HG02840 (cell line): ENCODE measurements around the gene SIN3B.
"Not testable (repeated sequence)": the region's sequence is repeated elsewhere in the genome, so short reads cannot be mapped to it uniquely, and the experiment has no call there.

Source experiments
- ATAC-seq: cut with Tn5 transposase; IDR thresholded peaks from one replicate; pipeline ENCODE4 v1.9.1; 2021; ENCODE audit warnings: mild to moderate bottlenecking, moderate library complexity, moderate number of reproducible peaks; ENCODE audit not compliant: unreplicated experiment, low FRiP score

SIN3B gene, protein sequence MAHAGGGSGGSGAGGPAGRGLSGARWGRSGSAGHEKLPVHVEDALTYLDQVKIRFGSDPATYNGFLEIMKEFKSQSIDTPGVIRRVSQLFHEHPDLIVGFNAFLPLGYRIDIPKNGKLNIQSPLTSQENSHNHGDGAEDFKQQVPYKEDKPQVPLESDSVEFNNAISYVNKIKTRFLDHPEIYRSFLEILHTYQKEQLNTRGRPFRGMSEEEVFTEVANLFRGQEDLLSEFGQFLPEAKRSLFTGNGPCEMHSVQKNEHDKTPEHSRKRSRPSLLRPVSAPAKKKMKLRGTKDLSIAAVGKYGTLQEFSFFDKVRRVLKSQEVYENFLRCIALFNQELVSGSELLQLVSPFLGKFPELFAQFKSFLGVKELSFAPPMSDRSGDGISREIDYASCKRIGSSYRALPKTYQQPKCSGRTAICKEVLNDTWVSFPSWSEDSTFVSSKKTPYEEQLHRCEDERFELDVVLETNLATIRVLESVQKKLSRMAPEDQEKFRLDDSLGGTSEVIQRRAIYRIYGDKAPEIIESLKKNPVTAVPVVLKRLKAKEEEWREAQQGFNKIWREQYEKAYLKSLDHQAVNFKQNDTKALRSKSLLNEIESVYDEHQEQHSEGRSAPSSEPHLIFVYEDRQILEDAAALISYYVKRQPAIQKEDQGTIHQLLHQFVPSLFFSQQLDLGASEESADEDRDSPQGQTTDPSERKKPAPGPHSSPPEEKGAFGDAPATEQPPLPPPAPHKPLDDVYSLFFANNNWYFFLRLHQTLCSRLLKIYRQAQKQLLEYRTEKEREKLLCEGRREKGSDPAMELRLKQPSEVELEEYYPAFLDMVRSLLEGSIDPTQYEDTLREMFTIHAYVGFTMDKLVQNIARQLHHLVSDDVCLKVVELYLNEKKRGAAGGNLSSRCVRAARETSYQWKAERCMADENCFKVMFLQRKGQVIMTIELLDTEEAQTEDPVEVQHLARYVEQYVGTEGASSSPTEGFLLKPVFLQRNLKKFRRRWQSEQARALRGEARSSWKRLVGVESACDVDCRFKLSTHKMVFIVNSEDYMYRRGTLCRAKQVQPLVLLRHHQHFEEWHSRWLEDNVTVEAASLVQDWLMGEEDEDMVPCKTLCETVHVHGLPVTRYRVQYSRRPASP

DNA sequence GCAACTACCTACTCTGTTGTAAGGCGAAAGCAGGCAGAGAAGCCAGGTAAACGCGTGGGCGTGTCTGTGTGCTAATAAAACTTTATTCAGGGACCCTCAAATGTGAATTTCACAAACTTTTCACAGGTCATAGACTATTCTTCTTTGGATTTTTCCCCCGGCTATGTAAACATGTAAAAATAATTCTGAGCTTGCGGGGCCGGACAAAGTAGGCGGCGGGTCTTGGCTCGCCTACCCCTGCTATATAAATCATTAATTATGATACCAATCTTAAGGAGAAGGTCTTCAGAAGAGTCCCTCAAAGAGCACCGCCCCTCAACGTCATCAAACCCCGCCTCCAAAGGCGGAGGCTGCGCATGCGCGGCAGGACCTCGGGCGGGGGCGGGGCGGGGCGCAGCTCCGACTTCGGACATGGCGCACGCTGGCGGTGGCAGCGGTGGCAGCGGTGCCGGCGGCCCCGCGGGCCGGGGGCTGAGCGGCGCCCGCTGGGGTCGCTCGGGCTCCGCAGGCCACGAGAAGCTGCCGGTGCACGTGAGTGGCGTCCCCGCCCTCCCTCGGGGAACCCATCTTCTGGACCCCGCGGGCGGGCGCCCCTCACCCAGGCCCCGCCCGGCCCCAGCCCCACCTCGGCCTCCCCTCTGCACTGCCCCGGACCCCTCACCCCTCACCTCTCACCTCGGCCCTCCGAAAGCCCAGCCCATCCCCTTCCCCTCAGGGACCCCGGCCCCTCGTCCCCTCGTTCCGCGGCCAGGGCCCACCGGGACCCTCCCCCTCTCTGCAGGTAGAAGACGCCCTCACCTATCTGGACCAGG, at the start of gene SIN3B:
Gene SIN3B (plus strand): TSS at position 389 of the 812 bp plus-strand sequence. CDS start 23 bp downstream, at position 412.
- no peak for ATAC-seq

- no peak for ATAC-seq
These were observed 49.5 kb upstream of the SIN3B start for GRCh38 chr19:16779539-16780163.

GRCh38 chr19:16782719-16783118, 46.5 kb upstream of the SIN3B start:
- no peak for ATAC-seq

- ATAC-seq, result no peak
These were observed 40.7 kb upstream of the SIN3B start for GRCh38 chr19:16788479-16788878.

GRCh38 chr19:16789238-16789637, 40.0 kb upstream of the SIN3B start:
- ATAC-seq, result no peak

- no peak for ATAC-seq
These were observed 39.1 kb upstream of the SIN3B start for GRCh38 chr19:16790051-16790450.

- ATAC-seq, result no peak
These were observed 37.3 kb upstream of the SIN3B start for GRCh38 chr19:16791942-16792341.

DNA sequence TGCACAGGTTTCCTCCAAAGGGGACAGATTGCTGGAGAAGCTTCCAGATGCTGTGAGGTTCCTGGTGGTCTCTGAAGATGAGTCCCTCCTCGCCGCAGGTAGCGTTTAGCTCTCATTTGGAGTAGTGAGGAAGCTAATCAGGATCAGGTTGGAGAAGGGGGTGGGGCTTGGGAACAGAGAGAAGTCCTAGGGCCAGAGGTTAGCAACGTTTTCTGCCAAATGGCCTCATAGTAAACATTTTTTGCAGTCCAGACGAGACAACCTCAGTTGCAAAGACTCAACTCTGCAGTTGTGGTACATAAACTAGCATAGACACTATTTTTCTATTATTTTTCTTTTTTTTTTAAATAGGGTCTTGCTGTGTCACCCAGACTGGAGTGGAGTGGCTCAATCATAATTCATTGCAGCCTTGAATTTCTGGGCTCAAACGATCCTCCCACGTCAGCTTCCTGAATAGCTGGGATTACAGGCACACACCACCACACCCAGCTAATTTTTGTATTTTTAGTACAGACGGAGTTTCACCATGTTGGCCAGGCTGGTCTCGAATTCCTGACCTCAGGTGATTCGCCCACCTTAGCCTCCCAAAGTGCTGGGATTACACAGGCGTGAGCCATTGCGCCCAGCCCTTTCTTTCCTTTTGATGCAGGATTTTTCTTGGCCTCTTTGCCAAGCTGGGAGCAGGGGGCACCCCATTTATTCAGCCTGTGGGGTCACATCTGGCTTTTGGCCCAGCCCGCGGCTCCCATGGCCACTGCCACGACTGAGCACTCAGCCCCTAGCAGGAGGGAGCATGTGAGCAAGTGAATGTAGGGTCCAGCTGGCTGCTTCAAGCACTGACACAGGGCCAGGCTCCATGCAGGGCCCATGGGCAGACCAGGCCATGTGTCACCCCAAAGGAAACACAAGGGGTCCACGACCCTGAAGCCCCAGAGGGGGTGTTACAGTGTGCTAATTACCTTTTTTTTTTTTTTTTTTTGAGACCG, 34.4 kb upstream of the SIN3B start:
- ATAC-seq, result no peak

GRCh38 chr19:16795731-16796130, 33.5 kb upstream of the SIN3B start:
- no peak for ATAC-seq

DNA sequence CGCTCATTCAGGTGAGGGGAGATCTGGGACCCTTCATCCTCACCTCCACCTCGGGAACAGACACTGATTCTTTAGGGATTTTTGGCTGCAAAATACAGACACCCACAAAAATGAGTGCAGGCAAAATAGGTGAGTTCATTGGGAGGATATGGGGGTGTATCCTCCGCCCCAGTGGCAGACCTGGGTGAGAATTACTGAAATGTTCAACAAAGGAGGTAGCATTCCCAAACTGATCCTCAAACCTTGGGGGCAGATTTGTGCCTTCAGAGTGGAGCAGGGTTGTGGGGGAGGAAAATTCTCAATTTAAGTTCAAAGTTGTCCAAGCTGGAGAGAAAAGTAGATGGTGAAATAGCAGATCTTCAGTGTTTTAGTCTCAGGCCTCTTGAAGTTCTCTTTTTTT, 31.3 kb upstream of the SIN3B start:
- no peak for ATAC-seq

- not testable (repeated sequence) for ATAC-seq
These were observed 30.9 kb upstream of the SIN3B start for GRCh38 chr19:16798326-16798725.

GRCh38 chr19:16799740-16800139, 29.5 kb upstream of the SIN3B start:
- no peak for ATAC-seq

DNA sequence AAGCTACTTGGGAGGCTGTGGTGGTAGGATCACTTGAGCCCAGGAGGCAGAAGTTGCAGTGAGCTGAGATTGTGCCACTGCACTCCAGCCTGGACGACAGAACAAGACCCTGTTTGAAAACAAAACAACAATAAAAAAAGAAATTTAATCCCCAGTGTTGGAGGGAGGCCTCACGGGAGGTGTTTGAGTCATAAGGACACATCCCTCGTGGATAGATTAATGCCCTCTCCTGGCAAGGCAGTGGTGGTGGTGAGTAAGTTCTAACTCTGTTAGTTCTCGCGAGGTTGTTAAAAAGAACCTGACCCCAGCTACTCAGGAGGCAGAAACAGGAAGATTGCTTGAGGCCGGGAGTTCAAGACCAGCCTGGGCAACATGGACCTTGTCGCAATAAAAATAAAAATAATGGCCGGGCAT, 27.6 kb upstream of the SIN3B start:
- no peak for ATAC-seq

DNA sequence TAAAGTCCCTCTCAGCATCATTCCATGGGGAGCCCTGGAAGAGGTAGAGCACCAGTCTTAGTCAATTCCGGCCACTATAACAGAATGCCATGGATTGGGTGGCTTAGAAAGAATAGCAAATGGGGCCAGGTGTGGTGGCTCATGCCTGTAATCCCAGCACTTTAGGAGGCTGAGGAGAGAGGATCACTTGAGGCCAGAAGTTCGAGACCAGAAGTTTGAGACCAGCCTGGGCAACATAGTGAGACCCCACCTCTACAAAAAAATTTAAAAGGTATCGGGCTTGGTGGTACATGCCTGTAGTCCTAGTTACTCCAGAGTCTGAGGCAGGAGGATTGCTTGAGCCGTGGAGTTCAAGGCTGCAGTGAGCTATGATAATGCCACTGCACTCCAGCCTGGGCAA, 25.0 kb upstream of the SIN3B start:
- ATAC-seq, result no peak

DNA sequence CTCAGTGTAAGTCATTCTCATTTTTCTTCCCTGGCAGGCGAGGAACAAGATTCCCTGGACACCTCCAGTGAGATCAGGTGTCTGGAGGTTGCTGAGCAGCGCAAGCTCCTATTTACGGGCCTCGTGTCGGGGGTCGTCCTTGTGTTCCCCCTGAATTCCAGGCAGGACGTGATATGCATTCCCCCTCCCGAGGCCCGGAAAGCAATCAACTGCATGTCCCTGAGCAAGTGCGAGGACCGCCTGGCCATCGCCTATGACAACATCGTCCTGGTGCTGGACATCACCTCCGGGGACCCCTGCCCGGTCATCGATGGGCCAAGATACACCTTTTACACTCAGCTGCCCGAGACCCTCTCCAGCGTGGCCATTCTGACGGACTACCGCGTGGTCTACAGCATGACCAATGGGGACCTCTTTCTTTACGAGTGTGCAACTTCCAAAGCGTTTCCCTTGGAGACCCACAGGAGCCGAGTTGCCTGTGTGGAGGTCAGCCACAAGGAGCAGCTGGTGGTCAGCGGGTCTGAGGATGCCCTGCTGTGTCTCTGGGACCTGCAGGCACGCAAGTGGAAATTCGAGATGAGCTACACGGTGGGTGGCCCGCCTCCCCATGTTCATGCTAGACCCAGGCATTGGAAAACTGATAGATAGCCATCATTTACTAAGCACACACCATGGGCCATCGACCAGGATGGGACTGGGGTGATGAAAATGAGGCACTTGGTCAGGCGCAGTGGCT, 21.5 kb upstream of the SIN3B start:
- no peak for ATAC-seq

DNA sequence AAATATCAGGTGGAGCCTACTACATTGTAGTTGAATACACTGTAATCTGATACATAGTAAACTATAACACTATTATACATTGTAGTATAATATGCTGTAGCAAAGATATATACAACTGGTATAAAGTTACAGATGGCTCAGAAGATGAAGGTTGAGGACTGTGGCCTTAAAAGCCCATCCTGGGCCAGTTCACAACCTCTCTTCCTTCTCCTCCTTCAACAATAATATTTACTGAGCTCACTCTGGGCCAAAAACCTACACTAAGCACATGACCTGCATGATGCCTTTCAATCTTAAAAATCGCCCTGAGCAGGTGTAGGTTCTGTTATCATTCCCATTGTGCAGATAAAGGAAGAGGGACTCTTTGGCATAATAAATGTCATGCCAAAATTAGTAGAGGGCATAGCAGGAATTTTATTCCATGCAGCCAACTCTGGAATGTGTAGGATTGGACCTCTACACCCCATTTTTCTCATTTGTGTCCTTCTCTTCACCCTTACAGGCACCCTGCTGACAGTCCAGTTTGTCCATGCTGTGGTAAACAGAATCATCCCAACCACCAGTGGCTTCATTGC, 14.6 kb upstream of the SIN3B start:
- ATAC-seq, result no peak

GRCh38 chr19:16820056-16820455, 9.1 kb upstream of the SIN3B start:
- no peak for ATAC-seq

GRCh38 chr19:16821081-16821480, 8.1 kb upstream of the SIN3B start:
- no peak for ATAC-seq
